Neural cell (in vitro differentiated cells): ENCODE measurements around the gene PBX4. TPM values are rescaled to one million over a fixed set of nuclear protein-coding genes. Genes with fewer than 3 reads are reported as not detected.

Source experiments
- H2AFZ ChIP-seq: fragments of 200-600, 300-800 bp; sonication (generic), shearing (Covaris generic); 2 replicates; pipeline ENCODE4 v1.6.0; 2014; ENCODE audit warnings: low read depth, mild to moderate bottlenecking, antibody characterized with exemption, low read length, moderate library complexity
- H3F3A ChIP-seq: fragments of 200-600 bp; shearing (Covaris generic); 2 replicates; pipeline ENCODE4 v1.6.1; 2016; ENCODE audit warnings: mild to moderate bottlenecking, moderate library complexity, mixed read lengths, antibody characterized with exemption, low read length; ENCODE audit not compliant: insufficient read depth, poor library complexity, severe bottlenecking
- H3K27ac ChIP-seq: fragments of 200-600, 300-800 bp; sonication (generic), shearing (Covaris generic); 2 replicates; pipeline ENCODE4 v1.5.1; 2014; ENCODE audit warnings: mild to moderate bottlenecking, low read length, moderate library complexity
- H3K27me3 ChIP-seq: fragments of 300-800, 200-600 bp; sonication (generic), shearing (Covaris generic); 2 replicates; pipeline ENCODE4 v1.6.0; 2014; ENCODE audit warnings: mild to moderate bottlenecking, low read depth, low read length, moderate library complexity; ENCODE audit not compliant: insufficient read depth
- H3K36me3 ChIP-seq: fragments of 300-800, 200-600 bp; sonication (generic), shearing (Covaris generic); 2 replicates; pipeline ENCODE4 v1.5.1; 2014; ENCODE audit warnings: mild to moderate bottlenecking, antibody characterized with exemption, low read length, moderate library complexity; ENCODE audit not compliant: insufficient read depth
- H3K4me2 ChIP-seq: fragments of 300-800, 200-600 bp; sonication (generic), shearing (Covaris generic); 2 replicates; pipeline ENCODE4 v1.6.0; 2014; ENCODE audit warnings: mild to moderate bottlenecking, low read length
- H3K4me3 ChIP-seq: fragments of 300-800, 200-600 bp; sonication (generic), shearing (Covaris generic); 2 replicates; pipeline ENCODE4 v1.5.1; 2014; ENCODE audit warnings: mild to moderate bottlenecking, low read length, moderate library complexity
- H3K79me2 ChIP-seq: fragments of 200-600 bp; shearing (Covaris generic); replicated peaks from 2 replicates; pipeline ENCODE4 v1.6.0; 2014; ENCODE audit warnings: mild to moderate bottlenecking, low read length, moderate library complexity; ENCODE audit not compliant: insufficient read depth
- H3K9ac ChIP-seq: fragments of 300-800, 200-600 bp; sonication (generic), shearing (Covaris generic); 2 replicates; pipeline ENCODE4 v1.6.1; 2016; ENCODE audit warnings: mild to moderate bottlenecking, low read length, mixed read lengths
- H3K9me2 ChIP-seq: fragments of 200-600 bp; shearing (Covaris generic); 2 replicates; pipeline ENCODE4 v1.6.1; 2016; ENCODE audit warnings: mild to moderate bottlenecking, low read length, mixed read lengths; ENCODE audit not compliant: insufficient read depth
- H3K9me3 ChIP-seq: fragments of 200-600, 300-800 bp; sonication (generic), shearing (Covaris generic); 2 replicates; pipeline ENCODE4 v1.6.1; 2016; ENCODE audit warnings: mild to moderate bottlenecking, mixed run types, low read length, moderate library complexity, mixed read lengths
- H4K20me1 ChIP-seq: fragments of 200-600 bp; shearing (Covaris generic); 2 replicates; pipeline ENCODE4 v1.6.1; 2016; ENCODE audit warnings: mild to moderate bottlenecking, mixed run types; ENCODE audit not compliant: insufficient read depth
- EP300 ChIP-seq: fragments of 450-650 bp; conservative IDR thresholded peaks from 2 replicates; pipeline ENCODE4 v1.6.1; 2014; ENCODE audit warnings: antibody characterized with exemption, mild to moderate bottlenecking, moderate library complexity; ENCODE audit not compliant: poor library complexity, severe bottlenecking
- EZH2 ChIP-seq: fragments of 200-600, 300-800 bp; shearing (Covaris generic), sonication (generic); IDR thresholded peaks from 2 replicates; pipeline ENCODE4 v1.6.1; 2014; ENCODE audit warnings: antibody characterized with exemption, low read length, borderline replicate concordance, mild to moderate bottlenecking; ENCODE audit not compliant: insufficient read depth, poor library complexity, severe bottlenecking
- MXI1 ChIP-seq: fragments of 450-650 bp; conservative IDR thresholded peaks from 2 replicates; pipeline ENCODE4 v1.6.1; 2014; ENCODE audit warnings: antibody characterized with exemption, mild to moderate bottlenecking; ENCODE audit not compliant: poor library complexity, severe bottlenecking
- POLR2AphosphoS5 ChIP-seq: IDR thresholded peaks from 2 replicates; pipeline ENCODE4 v1.6.1; 2012
- RAD21 ChIP-seq: fragments of 450-650 bp; conservative IDR thresholded peaks from 2 replicates; pipeline ENCODE4 v1.6.1; 2014; ENCODE audit warnings: antibody characterized with exemption, mild to moderate bottlenecking, moderate library complexity
- SMC3 ChIP-seq: fragments of 450-650 bp; conservative IDR thresholded peaks from 2 replicates; pipeline ENCODE4 v1.6.1; 2014; ENCODE audit warnings: antibody characterized with exemption, mild to moderate bottlenecking, moderate library complexity; ENCODE audit not compliant: poor library complexity
- TAF1 ChIP-seq: IDR thresholded peaks from 2 replicates; pipeline ENCODE4 v1.6.1; 2012; ENCODE audit warnings: low read depth
- polyA plus RNA-seq: library from polyadenylated mRNA; depleted of rRNA; stranded (reverse); fragments of >200 nt; gene quantifications from 2 replicates; pipeline ENCODE4 v1.2.3, GENCODE V29; 2014

PBX4 gene
- polyA plus RNA-seq, 1 donor from 2014 or later = 7.5 TPM

DNA sequence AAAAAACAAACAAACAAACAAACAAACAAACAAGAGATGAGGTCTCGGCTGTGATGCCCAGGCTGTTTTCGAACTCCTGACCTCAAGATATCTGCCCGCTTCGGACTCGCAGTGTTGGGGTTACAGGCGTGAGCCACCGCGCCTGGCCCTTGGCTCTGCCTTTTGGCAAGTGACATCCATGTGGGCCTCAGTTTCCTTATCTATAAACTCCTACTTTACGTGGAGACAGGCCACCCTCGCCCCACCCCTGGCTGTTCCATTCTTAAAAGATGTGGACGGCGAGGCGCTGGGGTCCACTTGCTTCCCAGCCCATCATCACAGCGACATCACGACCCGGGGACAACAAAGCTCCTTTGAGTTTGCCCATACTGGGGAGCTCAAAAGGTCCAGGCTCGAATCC is 104.8 kb downstream of the PBX4 start:
- Histone ChIP-seq H3K4me2 (no peak overlapping the region), H3K79me2 (peaks cover 22% of the 10 kb centered on the region), H3K36me3 (no peaks in the 10 kb centered on the region), H4K20me1 (no peaks in the 10 kb centered on the region), H3K27me3 (no peaks in the 10 kb centered on the region), H3K4me3 (no peak overlapping the region), H3K27ac (no peak overlapping the region), H3K9ac (no peak overlapping the region), H3K9me2 (no peaks in the 10 kb centered on the region), H3F3A (no peaks in the 10 kb centered on the region), H2AFZ (no peak overlapping the region), H3K9me3 (no peaks in the 10 kb centered on the region)
- TF ChIP-seq RAD21 (no peak), EZH2 (no peak), POLR2AphosphoS5 (no peak), TAF1 (no peak), SMC3 (no peak), EP300 (no peak), MXI1 (no peak)

Other genes starting within 250 kb of the PBX4 start
- gene GATAD2A, start 213.0 kb downstream of the PBX4 start, polyA plus RNA-seq = 13.9 and 18.1 TPM in 2 replicates
- 4.5 and 5.3 TPM in 2 replicates for gene TSSK6, start 103.1 kb downstream of the PBX4 start, polyA plus RNA-seq
- 266 and 308 TPM in 2 replicates for gene NDUFA13, start 102.5 kb downstream of the PBX4 start, polyA plus RNA-seq
- 26.9 and 28.1 TPM in 2 replicates for gene YJEFN3, start 89.8 kb downstream of the PBX4 start, polyA plus RNA-seq
- gene CILP2, start 80.4 kb downstream of the PBX4 start, polyA plus RNA-seq = 0.60 and 0.84 TPM in 2 replicates
- 77.1 and 115 TPM in 2 replicates for gene LPAR2, start 9.5 kb upstream of the PBX4 start, polyA plus RNA-seq
- 18.4 and 31.2 TPM in 2 replicates for gene GMIP, start 25.0 kb upstream of the PBX4 start, polyA plus RNA-seq
- gene ATP13A1, start 45.0 kb upstream of the PBX4 start, polyA plus RNA-seq = 51.6 and 63.5 TPM in 2 replicates
- gene ZNF101, start 50.2 kb upstream of the PBX4 start, polyA plus RNA-seq = 12.2 and 12.3 TPM in 2 replicates
- gene ZNF14, start 114.4 kb upstream of the PBX4 start, polyA plus RNA-seq = 5.8 and 8.2 TPM in 2 replicates
- gene ZNF506, start 203.1 kb upstream of the PBX4 start, polyA plus RNA-seq = 95.5 and 107 TPM in 2 replicates
- gene ZNF253, start 247.2 kb upstream of the PBX4 start, polyA plus RNA-seq = 25.9 and 26.7 TPM in 2 replicates